HepG2 (cell line): ENCODE data around the gene WBP2NL. TPM values are rescaled to one million over a fixed set of nuclear protein-coding genes. Genes with fewer than 3 reads are reported as not detected.

ENCODE experiments used
- ATAC-seq: fragments of 200-7000 bp; cut with Tn5 transposase; 3 replicates; pipeline ENCODE4 v1.9.1; 2020; ENCODE audit warnings: mild to moderate bottlenecking, moderate library complexity
- BruUV-seq: library from RNA; stranded (reverse); fragments of 400-500 nt; replicated peaks from 2 replicates; lab custom pipeline; 2021; lab: Mats Ljungman, UMichigan
- CTCF ChIA-PET: fragments of 300-600 bp; formaldehyde crosslinking; extraction: SDS; loops from one replicate; lab custom pipeline; 2021; ENCODE audit warnings: low total read pairs, inconsistent platforms, low intra/inter-chr PET ratio; lab: Yijun Ruan, JAX
- POLR2A ChIA-PET: fragments of 350-600 bp; sonication (Branson Sonifier 250); formaldehyde crosslinking; loops from one replicate; lab custom pipeline; 2020; ENCODE audit warnings: antibody characterized with exemption, inconsistent platforms; lab: Yijun Ruan, JAX
- DNase-seq: peaks from one replicate; pipeline ENCODE4 v3.0.0-alpha.2; 2015; ENCODE audit warnings: low spot score
- FAIRE-seq: peaks from 3 replicates; lab custom pipeline; 2011; peaks lifted over from hg19 to GRCh38; lab: Jason Lieb, UNC
- H2AFZ ChIP-seq: one replicate; pipeline ENCODE4 v1.6.1; 2011; ENCODE audit warnings: low read length, inconsistent platforms
- H3K27ac ChIP-seq: fragments of 300-600 bp; 3 replicates; pipeline ENCODE4 v1.8.0; 2011; ENCODE audit warnings: mixed run types, mild to moderate bottlenecking, mixed read lengths, low read length, inconsistent platforms; ENCODE audit not compliant: insufficient read depth; ENCODE audit errors: extremely low read length
- H3K27me3 ChIP-seq, 2 experiments: fragments of 200-600 bp in 1 of 2; 2 replicates in 1 of 2; 3 replicates in 1 of 2; pipeline versions ENCODE4 v1.6.0 to v1.8.0; 2011; ENCODE audit warnings: low read length in 2 of 2, mild to moderate bottlenecking in 2 of 2, moderate library complexity in 2 of 2, inconsistent platforms in 1 of 2; ENCODE audit not compliant: insufficient read depth in 2 of 2, control insufficient read depth in 1 of 2
- H3K36me3 ChIP-seq, 2 experiments: fragments of 200-600 bp in 1 of 2; replicated peaks in 1 of 2; 2 replicates in 1 of 2; 3 replicates in 1 of 2; pipeline versions ENCODE4 v1.5.1 to v1.8.0; 2011; ENCODE audit warnings: low read length in 2 of 2, inconsistent platforms in 1 of 2; ENCODE audit not compliant: insufficient read depth in 2 of 2, control insufficient read depth in 1 of 2
- H3K4me1 ChIP-seq: 2 replicates; pipeline ENCODE4 v1.5.1; 2012; ENCODE audit warnings: low read length, inconsistent platforms; ENCODE audit not compliant: insufficient read depth
- H3K4me2 ChIP-seq: 2 replicates; pipeline ENCODE4 v1.6.0; 2011; ENCODE audit warnings: low read depth, low read length, inconsistent platforms
- H3K4me3 ChIP-seq, 3 experiments: fragments of 200-600 bp in 1 of 3; sonication (generic), shearing (Covaris generic) in 1 of 3; replicated peaks in 1 of 3; 2 replicates each; pipeline ENCODE4 v1.5.1; 2011 to 2016; ENCODE audit warnings: low read length in 3 of 3, inconsistent platforms in 2 of 3, low read depth in 2 of 3, mild to moderate bottlenecking in 2 of 3, control low read depth in 1 of 3, mixed read lengths in 1 of 3; ENCODE audit not compliant: insufficient read depth in 1 of 3
- H3K79me2 ChIP-seq: one replicate; pipeline ENCODE4 v1.6.1; 2011; ENCODE audit warnings: low read length, inconsistent platforms; ENCODE audit not compliant: insufficient read depth
- H3K9ac ChIP-seq: 2 replicates; pipeline ENCODE4 v1.6.0; 2011; ENCODE audit warnings: mild to moderate bottlenecking, low read depth, low read length, inconsistent platforms; ENCODE audit not compliant: insufficient read depth
- H3K9me3 ChIP-seq: 2 replicates; pipeline ENCODE4 v1.5.1; 2012; ENCODE audit warnings: mild to moderate bottlenecking, low read length
- H4K20me1 ChIP-seq: 2 replicates; pipeline ENCODE4 v1.6.0; 2011; ENCODE audit warnings: inconsistent platforms, mild to moderate bottlenecking, low read length, moderate library complexity; ENCODE audit not compliant: insufficient read depth
- KMT2B ChIP-seq: IDR thresholded peaks from 2 replicates; pipeline ENCODE4 v1.6.1; 2016; ENCODE audit warnings: missing genetic modification reagents, missing compliant biosample characterization
- NFE2L1 ChIP-seq: sonication (generic); formaldehyde crosslinking; IDR thresholded peaks from 2 replicates; pipeline ENCODE4 v1.4.0; 2020; ENCODE audit warnings: missing genetic modification reagents, mild to moderate bottlenecking, borderline replicate concordance
- ZBTB7A ChIP-seq: sonication (generic); formaldehyde crosslinking; IDR thresholded peaks from 2 replicates; pipeline ENCODE4 v1.8.0; 2022; ENCODE audit warnings: mild to moderate bottlenecking, missing genetic modification reagents
- ZKSCAN1 ChIP-seq: fragments of 150-350 bp; IDR thresholded peaks from 2 replicates; pipeline ENCODE4 v1.6.1; 2014; ENCODE audit warnings: low read length
- ZMYM4 ChIP-seq: sonication (generic); formaldehyde crosslinking; IDR thresholded peaks from 2 replicates; pipeline ENCODE4 v1.8.1; 2023; ENCODE audit warnings: mild to moderate bottlenecking, missing genetic modification reagents
- ZNF225 ChIP-seq: sonication (generic); formaldehyde crosslinking; IDR thresholded peaks from 2 replicates; pipeline ENCODE4 v1.4.0; 2020; ENCODE audit warnings: mild to moderate bottlenecking, missing genetic modification reagents
- ZNF530 ChIP-seq: sonication (generic); formaldehyde crosslinking; IDR thresholded peaks from 2 replicates; pipeline ENCODE4 v1.5.0; 2020; ENCODE audit warnings: low read depth, mild to moderate bottlenecking, missing genetic modification reagents
- ZNF577 ChIP-seq: sonication (generic); formaldehyde crosslinking; IDR thresholded peaks from 2 replicates; pipeline ENCODE4 v1.4.0; 2020; ENCODE audit warnings: mild to moderate bottlenecking, low read depth, missing genetic modification reagents, borderline replicate concordance
- ZNF652 ChIP-seq: IDR thresholded peaks from 2 replicates; pipeline ENCODE4 v1.6.1; 2016; ENCODE audit warnings: low read depth, borderline replicate concordance
- ZSCAN9 ChIP-seq: IDR thresholded peaks from 2 replicates; pipeline ENCODE4 v1.6.1; 2016; ENCODE audit warnings: borderline replicate concordance
- WGBS: methylation state at CpG from one replicate; pipeline ENCODE4 v1.1.6; 2017; ENCODE audit warnings: low lambda C conversion rate; 5-methylcytosine and 5-hydroxymethylcytosine counted together
- in situ Hi-C: cut with HindIII; loops from 2 replicates; pipeline ENCODE4 v1.10.0; 2017; ENCODE audit warnings: low pct_unique_long_range_greater_than_20kb; ENCODE audit not compliant: extremely low pct_ligation_motif_present
- intact Hi-C: fragments of 100-400 bp; cut with micrococcal nuclease; formaldehyde crosslinking; loops from one replicate; pipeline ENCODE4 v1.10.0; 2022; ENCODE audit not compliant: unreplicated experiment
- polyA plus RNA-seq, 8 experiments: library from polyadenylated mRNA; depleted of rRNA in 3 of 8; stranded (reverse) in 7 of 8; unstranded in 1 of 8; fragments of >200 nt; fragmentation: Illumina TruSeq in 4 of 8; extraction: Trizol in 4 of 8; gene quantifications; 2 replicates each; pipeline versions ENCODE4 v1.2.1 to v1.2.3, GENCODE V29; 2011 to 2016; ENCODE audit warnings: low read depth in 4 of 8, missing spikeins in 1 of 8, mixed read lengths in 1 of 8; ENCODE audit not compliant: insufficient read depth in 1 of 8
- total RNA-seq, 5 experiments: library from RNA; depleted of rRNA; stranded (reverse); fragments of >200 nt; fragmentation: Illumina TruSeq; extraction: Trizol; gene quantifications; 2 replicates each; pipeline ENCODE4 v1.2.3, GENCODE V29; 2016; ENCODE audit warnings: low read depth in 1 of 5
- TF ChIP-seq, protein P1 (sequence below): sonication (generic); formaldehyde crosslinking; IDR thresholded peaks from 2 replicates; pipeline ENCODE4 v1.5.1; 2020; ENCODE audit warnings: missing genetic modification reagents, mild to moderate bottlenecking, borderline replicate concordance
- TF ChIP-seq, protein P2 (sequence below): sonication (generic); formaldehyde crosslinking; IDR thresholded peaks from 2 replicates; pipeline ENCODE4 v1.5.0; 2020; ENCODE audit warnings: missing genetic modification reagents

The WBP2NL gene
- total and polyA plus RNA-seq, 2 of the 13 experiments (the other 11 are each of a cell fraction or from before 2014, with no cell fraction given) = not detected

DNA sequence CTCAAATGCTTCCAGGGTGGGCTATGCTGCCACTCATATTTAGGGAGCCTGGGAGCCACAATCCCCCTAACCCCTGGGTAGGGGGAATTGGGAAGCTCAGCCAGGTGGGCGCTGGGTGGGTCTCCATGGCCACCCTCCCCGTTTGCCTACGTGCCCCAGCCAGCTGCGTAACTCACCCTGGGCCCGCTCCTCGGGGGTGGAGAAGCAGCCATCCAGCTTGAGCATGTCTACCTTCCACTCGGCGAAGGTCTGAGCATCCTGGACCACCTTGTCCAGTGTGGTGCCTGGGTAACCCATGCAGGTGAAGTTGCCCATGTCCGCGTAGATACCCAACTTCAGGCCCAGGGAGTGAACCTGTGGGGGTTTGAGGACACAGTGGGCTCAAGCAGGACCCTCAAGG, 68.3 kb downstream of the WBP2NL start:
- POLR2A ChIA-PET = no interaction called here
- in situ Hi-C loops = no loop called here
- Histone ChIP-seq H3K4me3 (no peak overlapping the region), H3K4me1 (peaks cover 35% of the 10 kb centered on the region), H3K9me3 (no peaks in the 10 kb centered on the region), H3K36me3 (peaks cover 6 to 7% of the 10 kb centered on the region in 2 experiments; a peak in 3 of 5 replicates), H3K4me2 (no peak overlapping the region), H2AFZ (no peak overlapping the region), H3K79me2 (no peaks in the 10 kb centered on the region), H3K27me3 (no peaks in the 10 kb centered on the region), H3K27ac (no peak overlapping the region), H3K9ac (no peak overlapping the region), H4K20me1 (no peaks in the 10 kb centered on the region)
- no peak for TF ChIP-seq ZNF652 (CRISPR knock-in tag)
- no peak for TF ChIP-seq NFE2L1 (CRISPR knock-in tag)
- no peak for TF ChIP-seq ZKSCAN1
- TF ChIP-seq ZMYM4 (CRISPR knock-in tag) = no peak
- TF ChIP-seq, protein P1, sequence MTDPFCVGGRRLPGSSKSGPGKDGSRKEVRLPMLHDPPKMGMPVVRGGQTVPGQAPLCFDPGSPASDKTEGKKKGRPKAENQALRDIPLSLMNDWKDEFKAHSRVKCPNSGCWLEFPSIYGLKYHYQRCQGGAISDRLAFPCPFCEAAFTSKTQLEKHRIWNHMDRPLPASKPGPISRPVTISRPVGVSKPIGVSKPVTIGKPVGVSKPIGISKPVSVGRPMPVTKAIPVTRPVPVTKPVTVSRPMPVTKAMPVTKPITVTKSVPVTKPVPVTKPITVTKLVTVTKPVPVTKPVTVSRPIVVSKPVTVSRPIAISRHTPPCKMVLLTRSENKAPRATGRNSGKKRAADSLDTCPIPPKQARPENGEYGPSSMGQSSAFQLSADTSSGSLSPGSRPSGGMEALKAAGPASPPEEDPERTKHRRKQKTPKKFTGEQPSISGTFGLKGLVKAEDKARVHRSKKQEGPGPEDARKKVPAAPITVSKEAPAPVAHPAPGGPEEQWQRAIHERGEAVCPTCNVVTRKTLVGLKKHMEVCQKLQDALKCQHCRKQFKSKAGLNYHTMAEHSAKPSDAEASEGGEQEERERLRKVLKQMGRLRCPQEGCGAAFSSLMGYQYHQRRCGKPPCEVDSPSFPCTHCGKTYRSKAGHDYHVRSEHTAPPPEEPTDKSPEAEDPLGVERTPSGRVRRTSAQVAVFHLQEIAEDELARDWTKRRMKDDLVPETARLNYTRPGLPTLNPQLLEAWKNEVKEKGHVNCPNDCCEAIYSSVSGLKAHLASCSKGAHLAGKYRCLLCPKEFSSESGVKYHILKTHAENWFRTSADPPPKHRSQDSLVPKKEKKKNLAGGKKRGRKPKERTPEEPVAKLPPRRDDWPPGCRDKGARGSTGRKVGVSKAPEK (CRISPR knock-in tag) = no peak
- no peak for TF ChIP-seq KMT2B (CRISPR knock-in tag)
- no peak for TF ChIP-seq ZBTB7A
- TF ChIP-seq, protein P2, sequence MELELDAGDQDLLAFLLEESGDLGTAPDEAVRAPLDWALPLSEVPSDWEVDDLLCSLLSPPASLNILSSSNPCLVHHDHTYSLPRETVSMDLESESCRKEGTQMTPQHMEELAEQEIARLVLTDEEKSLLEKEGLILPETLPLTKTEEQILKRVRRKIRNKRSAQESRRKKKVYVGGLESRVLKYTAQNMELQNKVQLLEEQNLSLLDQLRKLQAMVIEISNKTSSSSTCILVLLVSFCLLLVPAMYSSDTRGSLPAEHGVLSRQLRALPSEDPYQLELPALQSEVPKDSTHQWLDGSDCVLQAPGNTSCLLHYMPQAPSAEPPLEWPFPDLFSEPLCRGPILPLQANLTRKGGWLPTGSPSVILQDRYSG = no peak
- TF ChIP-seq ZNF225 (CRISPR knock-in tag) = no peak
- no peak for TF ChIP-seq ZNF577 (CRISPR knock-in tag)
- TF ChIP-seq ZNF530 (CRISPR knock-in tag) = no peak
- no peak for TF ChIP-seq ZSCAN9 (CRISPR knock-in tag)
- ATAC-seq = no peak
- FAIRE-seq = no peak
- CTCF ChIA-PET = no interaction called here
- no TSS peak for BruUV-seq
- intact Hi-C loops = no loop called here
- 100% methylated on average over 9 of the region's 10 CpGs for WGBS
- no peak for DNase-seq
